GM12875 (cell line): ENCODE results near the gene RECQL5.

Source experiments
- H3K4me3 ChIP-seq: one replicate; pipeline ENCODE4 v1.5.1; 2011; ENCODE audit warnings: low read depth, low read length, control low read depth
- CTCF ChIP-seq: IDR thresholded peaks from 2 replicates; pipeline ENCODE4 v1.5.1; 2011; ENCODE audit warnings: low read depth, mild to moderate bottlenecking, control low read depth, inconsistent platforms, low read length, moderate library complexity, borderline replicate concordance; ENCODE audit not compliant: insufficient read depth

RECQL5 gene

GRCh38 chr17:75664099-75664549 lies 2.8 kb downstream of the RECQL5 start:
- no peak for TF ChIP-seq CTCF
- H3K4me3 ChIP-seq, result no peak overlapping the region

GRCh38 chr17:75662511-75662910 lies 4.4 kb downstream of the RECQL5 start:
- no peak for TF ChIP-seq CTCF
- no peak overlapping the region for H3K4me3 ChIP-seq

- TF ChIP-seq CTCF, result no peak
- no peak overlapping the region for H3K4me3 ChIP-seq
These were observed 5.4 kb downstream of the RECQL5 start for GRCh38 chr17:75661531-75661930.

GRCh38 chr17:75658237-75658636 lies 8.7 kb downstream of the RECQL5 start:
- no peak for TF ChIP-seq CTCF
- H3K4me3 ChIP-seq, result no peak overlapping the region

- TF ChIP-seq CTCF, result no peak
- H3K4me3 ChIP-seq, result no peak overlapping the region
These were observed 12.8 kb downstream of the RECQL5 start for GRCh38 chr17:75654176-75654575.

GRCh38 chr17:75652934-75653549 lies 13.9 kb downstream of the RECQL5 start:
- H3K4me3 ChIP-seq, result no peak overlapping the region
- TF ChIP-seq CTCF, result peak; percentile 91

GRCh38 chr17:75652341-75652740 lies 14.6 kb downstream of the RECQL5 start:
- no peak overlapping the region for H3K4me3 ChIP-seq
- TF ChIP-seq CTCF, result no peak
